H1 (cell line): ENCODE measurements around the gene HOXA6. TPM values are rescaled to one million over a fixed set of nuclear protein-coding genes. Genes with fewer than 3 reads are reported as not detected.

Experiments
- ASH2L ChIP-seq: fragments of 200-600, 300-600 bp; sonication (generic); IDR thresholded peaks from one replicate; pipeline ENCODE4 v1.7.1; 2017; ENCODE audit warnings: low read length
- BRCA1 ChIP-seq: IDR thresholded peaks from 2 replicates; pipeline ENCODE4 v1.6.1; 2012; ENCODE audit warnings: low read depth, low read length, improper control_type of control experiment
- GTF2F1 ChIP-seq: IDR thresholded peaks from 2 replicates; pipeline ENCODE4 v1.6.1; 2012; ENCODE audit warnings: low read depth, low read length, improper control_type of control experiment, borderline replicate concordance
- JUND ChIP-seq: IDR thresholded peaks from 2 replicates; pipeline ENCODE4 v1.6.1; 2011; ENCODE audit warnings: mild to moderate bottlenecking, improper control_type of control experiment, low read length
- KDM1A ChIP-seq: fragments of 200-600, 300-600 bp; sonication (generic); IDR thresholded peaks from 2 replicates; pipeline ENCODE4 v1.7.1; 2016; ENCODE audit warnings: mild to moderate bottlenecking, low read length, borderline replicate concordance
- RFX5 ChIP-seq: IDR thresholded peaks from 2 replicates; pipeline ENCODE4 v1.6.1; 2011; ENCODE audit warnings: low read depth, low read length, improper control_type of control experiment, borderline replicate concordance
- TBP ChIP-seq: IDR thresholded peaks from 2 replicates; pipeline ENCODE4 v1.6.1; 2011; ENCODE audit warnings: low read depth, low read length, improper control_type of control experiment
- polyA plus RNA-seq, 7 experiments: library from polyadenylated mRNA; depleted of rRNA in 3 of 7; stranded (reverse) in 5 of 7; unstranded in 2 of 7; fragments of >200 nt in 5 of 7; fragments of 200-250 nt in 2 of 7; gene quantifications; 1 replicate in 5 of 7; 2 replicates in 1 of 7; 4 replicates in 1 of 7; pipeline versions ENCODE4 v1.2.1 to v1.2.3, GENCODE V29; 2011 to 2013; ENCODE audit warnings: missing spikeins in 2 of 7, mixed read lengths in 2 of 7
- total RNA-seq: library from RNA; stranded (reverse); fragmentation: NEBNext Ultra II Directional; extraction: Animal tissue kit (Norgen Biotek cat#: 25700); gene quantifications from 2 replicates; pipeline ENCODE4 v1.2.1, GENCODE V29; 2021
- TF ChIP-seq, protein P1 (sequence below): fragments of 300-600 bp; sonication (generic); IDR thresholded peaks from 2 replicates; pipeline ENCODE4 v1.7.1; 2012; ENCODE audit warnings: low read length, moderate library complexity, mild to moderate bottlenecking, inconsistent platforms; ENCODE audit not compliant: insufficient replicate concordance

HOXA6 gene
- total and polyA plus RNA-seq, 2 of the 8 experiments (the other 6 are each of a cell fraction or from before 2014, with no cell fraction given): not detected

DNA sequence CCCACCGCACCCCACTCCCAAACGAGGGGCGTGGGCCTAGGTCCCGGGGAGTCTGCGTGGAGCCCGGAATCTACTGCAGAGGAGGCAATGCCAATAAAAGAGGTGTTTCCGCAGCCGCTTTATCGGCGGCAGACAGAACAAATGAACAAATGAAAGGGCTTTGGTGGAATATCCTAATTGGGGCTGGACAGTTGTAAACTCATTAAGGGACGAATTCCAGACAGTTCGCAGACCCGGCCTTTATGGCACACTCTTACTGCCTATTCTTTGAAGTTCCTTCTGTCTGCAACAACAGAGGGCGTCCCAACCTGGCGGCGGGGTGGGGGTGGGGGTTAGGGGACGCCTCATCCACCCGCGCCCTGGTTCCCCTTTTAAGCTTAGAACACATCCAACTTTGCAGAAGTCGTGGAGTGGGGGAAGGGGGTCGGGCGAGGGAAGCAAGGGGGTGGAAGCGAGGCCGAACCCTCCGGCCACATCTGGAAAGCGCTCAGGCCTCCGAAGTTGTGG is 13.7 kb upstream of the HOXA6 start (continued):
- TF ChIP-seq, protein P1, sequence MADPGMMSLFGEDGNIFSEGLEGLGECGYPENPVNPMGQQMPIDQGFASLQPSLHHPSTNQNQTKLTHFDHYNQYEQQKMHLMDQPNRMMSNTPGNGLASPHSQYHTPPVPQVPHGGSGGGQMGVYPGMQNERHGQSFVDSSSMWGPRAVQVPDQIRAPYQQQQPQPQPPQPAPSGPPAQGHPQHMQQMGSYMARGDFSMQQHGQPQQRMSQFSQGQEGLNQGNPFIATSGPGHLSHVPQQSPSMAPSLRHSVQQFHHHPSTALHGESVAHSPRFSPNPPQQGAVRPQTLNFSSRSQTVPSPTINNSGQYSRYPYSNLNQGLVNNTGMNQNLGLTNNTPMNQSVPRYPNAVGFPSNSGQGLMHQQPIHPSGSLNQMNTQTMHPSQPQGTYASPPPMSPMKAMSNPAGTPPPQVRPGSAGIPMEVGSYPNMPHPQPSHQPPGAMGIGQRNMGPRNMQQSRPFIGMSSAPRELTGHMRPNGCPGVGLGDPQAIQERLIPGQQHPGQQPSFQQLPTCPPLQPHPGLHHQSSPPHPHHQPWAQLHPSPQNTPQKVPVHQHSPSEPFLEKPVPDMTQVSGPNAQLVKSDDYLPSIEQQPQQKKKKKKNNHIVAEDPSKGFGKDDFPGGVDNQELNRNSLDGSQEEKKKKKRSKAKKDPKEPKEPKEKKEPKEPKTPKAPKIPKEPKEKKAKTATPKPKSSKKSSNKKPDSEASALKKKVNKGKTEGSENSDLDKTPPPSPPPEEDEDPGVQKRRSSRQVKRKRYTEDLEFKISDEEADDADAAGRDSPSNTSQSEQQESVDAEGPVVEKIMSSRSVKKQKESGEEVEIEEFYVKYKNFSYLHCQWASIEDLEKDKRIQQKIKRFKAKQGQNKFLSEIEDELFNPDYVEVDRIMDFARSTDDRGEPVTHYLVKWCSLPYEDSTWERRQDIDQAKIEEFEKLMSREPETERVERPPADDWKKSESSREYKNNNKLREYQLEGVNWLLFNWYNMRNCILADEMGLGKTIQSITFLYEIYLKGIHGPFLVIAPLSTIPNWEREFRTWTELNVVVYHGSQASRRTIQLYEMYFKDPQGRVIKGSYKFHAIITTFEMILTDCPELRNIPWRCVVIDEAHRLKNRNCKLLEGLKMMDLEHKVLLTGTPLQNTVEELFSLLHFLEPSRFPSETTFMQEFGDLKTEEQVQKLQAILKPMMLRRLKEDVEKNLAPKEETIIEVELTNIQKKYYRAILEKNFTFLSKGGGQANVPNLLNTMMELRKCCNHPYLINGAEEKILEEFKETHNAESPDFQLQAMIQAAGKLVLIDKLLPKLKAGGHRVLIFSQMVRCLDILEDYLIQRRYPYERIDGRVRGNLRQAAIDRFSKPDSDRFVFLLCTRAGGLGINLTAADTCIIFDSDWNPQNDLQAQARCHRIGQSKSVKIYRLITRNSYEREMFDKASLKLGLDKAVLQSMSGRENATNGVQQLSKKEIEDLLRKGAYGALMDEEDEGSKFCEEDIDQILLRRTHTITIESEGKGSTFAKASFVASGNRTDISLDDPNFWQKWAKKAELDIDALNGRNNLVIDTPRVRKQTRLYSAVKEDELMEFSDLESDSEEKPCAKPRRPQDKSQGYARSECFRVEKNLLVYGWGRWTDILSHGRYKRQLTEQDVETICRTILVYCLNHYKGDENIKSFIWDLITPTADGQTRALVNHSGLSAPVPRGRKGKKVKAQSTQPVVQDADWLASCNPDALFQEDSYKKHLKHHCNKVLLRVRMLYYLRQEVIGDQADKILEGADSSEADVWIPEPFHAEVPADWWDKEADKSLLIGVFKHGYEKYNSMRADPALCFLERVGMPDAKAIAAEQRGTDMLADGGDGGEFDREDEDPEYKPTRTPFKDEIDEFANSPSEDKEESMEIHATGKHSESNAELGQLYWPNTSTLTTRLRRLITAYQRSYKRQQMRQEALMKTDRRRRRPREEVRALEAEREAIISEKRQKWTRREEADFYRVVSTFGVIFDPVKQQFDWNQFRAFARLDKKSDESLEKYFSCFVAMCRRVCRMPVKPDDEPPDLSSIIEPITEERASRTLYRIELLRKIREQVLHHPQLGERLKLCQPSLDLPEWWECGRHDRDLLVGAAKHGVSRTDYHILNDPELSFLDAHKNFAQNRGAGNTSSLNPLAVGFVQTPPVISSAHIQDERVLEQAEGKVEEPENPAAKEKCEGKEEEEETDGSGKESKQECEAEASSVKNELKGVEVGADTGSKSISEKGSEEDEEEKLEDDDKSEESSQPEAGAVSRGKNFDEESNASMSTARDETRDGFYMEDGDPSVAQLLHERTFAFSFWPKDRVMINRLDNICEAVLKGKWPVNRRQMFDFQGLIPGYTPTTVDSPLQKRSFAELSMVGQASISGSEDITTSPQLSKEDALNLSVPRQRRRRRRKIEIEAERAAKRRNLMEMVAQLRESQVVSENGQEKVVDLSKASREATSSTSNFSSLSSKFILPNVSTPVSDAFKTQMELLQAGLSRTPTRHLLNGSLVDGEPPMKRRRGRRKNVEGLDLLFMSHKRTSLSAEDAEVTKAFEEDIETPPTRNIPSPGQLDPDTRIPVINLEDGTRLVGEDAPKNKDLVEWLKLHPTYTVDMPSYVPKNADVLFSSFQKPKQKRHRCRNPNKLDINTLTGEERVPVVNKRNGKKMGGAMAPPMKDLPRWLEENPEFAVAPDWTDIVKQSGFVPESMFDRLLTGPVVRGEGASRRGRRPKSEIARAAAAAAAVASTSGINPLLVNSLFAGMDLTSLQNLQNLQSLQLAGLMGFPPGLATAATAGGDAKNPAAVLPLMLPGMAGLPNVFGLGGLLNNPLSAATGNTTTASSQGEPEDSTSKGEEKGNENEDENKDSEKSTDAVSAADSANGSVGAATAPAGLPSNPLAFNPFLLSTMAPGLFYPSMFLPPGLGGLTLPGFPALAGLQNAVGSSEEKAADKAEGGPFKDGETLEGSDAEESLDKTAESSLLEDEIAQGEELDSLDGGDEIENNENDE: no peak
- TF ChIP-seq RFX5 (no peak), KDM1A (no peak), JUND (no peak), BRCA1 (no peak), GTF2F1 (no peak), ASH2L (no peak), TBP (no peak)
